Ecto neural progenitor cell (in vitro differentiated cells): Measurements from ENCODE around the gene BZW2.

Source experiments
- DNase-seq: peaks from one replicate; pipeline ENCODE4 v3.0.0-alpha.2; 2018; ENCODE audit warnings: low spot score

Gene BZW2

DNA sequence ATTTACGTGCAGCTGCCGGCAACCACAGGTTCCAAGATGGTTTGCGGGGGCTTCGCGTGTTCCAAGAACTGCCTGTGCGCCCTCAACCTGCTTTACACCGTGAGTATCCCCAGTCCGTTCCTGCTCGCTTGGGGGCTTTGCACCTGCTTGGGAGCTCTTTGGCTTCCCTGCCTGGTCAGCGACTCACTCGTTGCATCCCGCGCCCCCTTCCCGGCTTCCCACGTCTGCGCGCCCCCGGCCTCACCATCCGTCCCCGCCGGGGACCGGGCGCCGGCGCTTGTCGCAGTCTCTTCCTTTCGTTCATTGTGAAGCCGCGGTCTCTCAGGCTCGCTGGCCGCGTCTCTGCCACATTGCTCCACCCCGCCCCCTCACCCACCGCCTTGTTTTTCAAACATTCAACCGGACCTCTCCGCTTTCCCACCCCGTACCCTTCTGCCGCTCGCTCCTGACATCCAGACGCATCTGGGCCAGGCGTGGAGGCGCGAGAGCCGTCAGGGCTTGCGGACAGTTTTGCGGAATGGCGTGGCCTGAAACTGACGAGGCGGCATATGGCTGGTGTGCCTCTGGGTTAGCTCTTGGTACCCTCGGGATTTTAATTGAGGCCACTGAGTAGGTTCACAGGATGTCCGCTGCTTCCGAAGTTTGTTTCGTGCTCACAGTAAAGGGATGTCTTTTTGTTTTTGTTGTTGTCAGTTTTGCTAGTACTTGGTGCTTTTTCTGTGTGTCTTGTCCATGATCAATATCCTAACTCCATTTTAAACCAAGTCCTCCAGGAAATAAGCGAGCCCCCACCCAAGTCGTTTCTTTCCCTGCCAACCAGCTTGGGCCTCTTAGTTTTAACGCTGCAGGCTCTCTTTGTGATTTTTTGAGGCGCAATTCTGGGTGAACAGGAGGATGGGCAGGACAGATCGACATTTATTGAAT, 108.2 kb downstream of the BZW2 start:
- DNase-seq: peak; percentile 83

- DNase-seq: no peak
Observed at GRCh38 chr7:16754856-16755317, 108.9 kb downstream of the BZW2 start.

GRCh38 chr7:16755397-16755796, 109.4 kb downstream of the BZW2 start:
- DNase-seq: no peak
